Endothelial cell of umbilical vein (primary cell): ENCODE measurements around the gene SRD5A1. TPM values are rescaled to one million over a fixed set of nuclear protein-coding genes. Genes with fewer than 3 reads are reported as not detected.

Experiments
- BruUV-seq: library from RNA; stranded (reverse); fragments of 400-500 nt; replicated peaks from 2 replicates; lab custom pipeline; 2021; lab: Mats Ljungman, UMichigan
- CTCF ChIA-PET: fragments of 300-600, 350-600 bp; sonication (Branson Sonifier 250); formaldehyde crosslinking; loops from one replicate; lab custom pipeline; 2021; ENCODE audit warnings: antibody characterized with exemption, inconsistent platforms; lab: Charles Lee
- POLR2A ChIA-PET: fragments of 300-600, 350-600 bp; sonication (Branson Sonifier 250); formaldehyde crosslinking; loops from one replicate; lab custom pipeline; 2021; ENCODE audit warnings: antibody characterized with exemption, inconsistent platforms; lab: Charles Lee
- DNase-seq: peaks from one replicate; pipeline ENCODE4 v3.0.0-alpha.2; 2011; ENCODE audit warnings: low read depth, low spot score
- FAIRE-seq: peaks from 2 replicates; lab custom pipeline; 2011; peaks lifted over from hg19 to GRCh38; lab: Jason Lieb, UNC
- H2AFZ ChIP-seq: 2 replicates; pipeline ENCODE4 v1.6.0; 2012; ENCODE audit warnings: low read depth, low read length, control low read depth, inconsistent platforms
- H3K27ac ChIP-seq: 2 replicates; pipeline ENCODE4 v1.5.1; 2011; ENCODE audit warnings: low read depth, mild to moderate bottlenecking, control low read depth, low read length, moderate library complexity; ENCODE audit not compliant: insufficient read depth
- H3K27me3 ChIP-seq, 2 experiments: 2 replicates each; pipeline versions ENCODE4 v1.6.0 to v1.6.1; 2011; ENCODE audit warnings: low read length in 2 of 2, mixed read lengths in 1 of 2; ENCODE audit not compliant: control insufficient read depth in 2 of 2, insufficient read depth in 2 of 2
- H3K36me3 ChIP-seq, 2 experiments: 2 replicates in 1 of 2; 3 replicates in 1 of 2; pipeline ENCODE4 v1.5.1; 2011; ENCODE audit warnings: low read length in 2 of 2, mild to moderate bottlenecking in 1 of 2, moderate library complexity in 1 of 2; ENCODE audit not compliant: control insufficient read depth in 2 of 2, insufficient read depth in 2 of 2; ENCODE audit errors: extremely low read depth in 1 of 2
- H3K4me1 ChIP-seq: 3 replicates; pipeline ENCODE4 v1.5.1; 2011; ENCODE audit warnings: mild to moderate bottlenecking, low read length; ENCODE audit not compliant: control insufficient read depth, insufficient read depth; ENCODE audit errors: extremely low read depth
- H3K4me2 ChIP-seq: 2 replicates; pipeline ENCODE4 v1.6.1; 2011; ENCODE audit warnings: low read length, control low read depth, mixed read lengths; ENCODE audit not compliant: insufficient read depth
- H3K4me3 ChIP-seq, 3 experiments: fragments of 200-600 bp in 1 of 3; sonication (generic), shearing (Covaris generic) in 1 of 3; replicated peaks in 1 of 3; 2 replicates each; pipeline ENCODE4 v1.5.1; 2011 to 2016; ENCODE audit warnings: control low read depth in 3 of 3, low read length in 3 of 3, mild to moderate bottlenecking in 2 of 3, inconsistent platforms in 1 of 3, low read depth in 1 of 3, moderate library complexity in 1 of 3; ENCODE audit not compliant: insufficient read depth in 1 of 3
- H3K79me2 ChIP-seq: 2 replicates; pipeline ENCODE4 v1.6.0; 2012; ENCODE audit warnings: low read length, inconsistent platforms; ENCODE audit not compliant: control insufficient read depth, insufficient read depth
- H3K9ac ChIP-seq: replicated peaks from 2 replicates; pipeline ENCODE3; 2011; ENCODE audit warnings: low read length, control low read depth; ENCODE audit not compliant: insufficient read depth; ENCODE audit errors: extremely low read depth
- H3K9me1 ChIP-seq: replicated peaks from 3 replicates; pipeline ENCODE4 v1.6.0; 2011; ENCODE audit warnings: mild to moderate bottlenecking, low read length; ENCODE audit not compliant: control insufficient read depth, insufficient read depth; ENCODE audit errors: extremely low read depth
- H3K9me3 ChIP-seq: replicated peaks from 2 replicates; pipeline ENCODE4 v1.5.1; 2012; ENCODE audit warnings: low read length, inconsistent platforms; ENCODE audit not compliant: control insufficient read depth, insufficient read depth
- H4K20me1 ChIP-seq: replicated peaks from 2 replicates; pipeline ENCODE3; 2011; ENCODE audit warnings: mild to moderate bottlenecking, low read length; ENCODE audit not compliant: control insufficient read depth, insufficient read depth; ENCODE audit errors: extremely low read depth
- EZH2 ChIP-seq: IDR thresholded peaks from 2 replicates; pipeline ENCODE4 v1.6.1; 2012; ENCODE audit warnings: borderline replicate concordance, low read depth, mild to moderate bottlenecking, moderate library complexity, low read length, inconsistent platforms; ENCODE audit not compliant: severe bottlenecking
- FOS ChIP-seq: IDR thresholded peaks from 2 replicates; pipeline ENCODE4 v1.6.1; 2011; ENCODE audit warnings: mild to moderate bottlenecking, low read length, moderate library complexity, borderline replicate concordance; ENCODE audit not compliant: insufficient read depth
- GATA2 ChIP-seq: IDR thresholded peaks from 2 replicates; pipeline ENCODE4 v1.7.0; 2011; ENCODE audit warnings: low read depth, mild to moderate bottlenecking, moderate library complexity, mixed read lengths, low read length; ENCODE audit not compliant: insufficient read length, insufficient read depth
- JUN ChIP-seq: IDR thresholded peaks from 2 replicates; pipeline ENCODE4 v1.6.1; 2011; ENCODE audit warnings: borderline replicate concordance, low read depth; ENCODE audit not compliant: insufficient read length, insufficient read depth
- MYC ChIP-seq: IDR thresholded peaks from one replicate; pipeline ENCODE4 v1.6.1; 2011; ENCODE audit warnings: mild to moderate bottlenecking, low read depth, low read length
- POLR2A ChIP-seq: IDR thresholded peaks from 2 replicates; pipeline ENCODE4 v1.6.1; 2012; ENCODE audit warnings: low read depth, mild to moderate bottlenecking, control low read depth, low read length
- POLR2AphosphoS5 ChIP-seq: IDR thresholded peaks from 2 replicates; pipeline ENCODE4 v1.6.1; 2012; ENCODE audit warnings: low read depth, mild to moderate bottlenecking, control low read depth, low read length, moderate library complexity; ENCODE audit not compliant: insufficient read depth
- dilution Hi-C: fragments of 300-500 bp; cut with MboI; formaldehyde crosslinking; loops from one replicate; pipeline ENCODE4 v1.15.0; 2019; ENCODE audit warnings: low sequenced_read_pairs; ENCODE audit not compliant: extremely low pct_ligation_motif_present
- intact Hi-C: fragments of 100-400 bp; cut with micrococcal nuclease; formaldehyde crosslinking; loops from one replicate; pipeline ENCODE4 v1.10.0; 2022
- polyA plus RNA-seq, 4 experiments: library from polyadenylated mRNA; depleted of rRNA in 3 of 4; stranded (reverse) in 3 of 4; unstranded in 1 of 4; fragments of >200 nt; gene quantifications; 2 replicates each; pipeline versions ENCODE4 v1.2.1 to v1.2.3, GENCODE V29; 2011 to 2012; ENCODE audit warnings: missing spikeins in 1 of 4
- total RNA-seq: library from RNA; stranded (reverse); gene quantifications from 2 replicates; pipeline ENCODE4 v1.2.3, GENCODE V29; 2021
- TF ChIP-seq, protein P1 (sequence below), 2 donors: IDR thresholded peaks; 1 replicate in 1 of 2; 2 replicates in 1 of 2; pipeline ENCODE4 v1.5.1; 2011; ENCODE audit warnings: low read length in 2 of 2, mild to moderate bottlenecking in 2 of 2, moderate library complexity in 2 of 2, control low read depth in 1 of 2, inconsistent platforms in 1 of 2, low read depth in 1 of 2; ENCODE audit not compliant: insufficient read depth in 1 of 2; ENCODE audit errors: extremely low read depth in 1 of 2
- TF ChIP-seq, protein P2 (sequence below): IDR thresholded peaks from 2 replicates; pipeline ENCODE4 v1.6.1; 2011; ENCODE audit not compliant: insufficient read depth, insufficient read length

The SRD5A1 gene
- total and polyA plus RNA-seq, 2 donors (not counting 3 experiments of a cell fraction or from before 2014, with no cell fraction given), result 11.6 to 14.8 TPM

DNA sequence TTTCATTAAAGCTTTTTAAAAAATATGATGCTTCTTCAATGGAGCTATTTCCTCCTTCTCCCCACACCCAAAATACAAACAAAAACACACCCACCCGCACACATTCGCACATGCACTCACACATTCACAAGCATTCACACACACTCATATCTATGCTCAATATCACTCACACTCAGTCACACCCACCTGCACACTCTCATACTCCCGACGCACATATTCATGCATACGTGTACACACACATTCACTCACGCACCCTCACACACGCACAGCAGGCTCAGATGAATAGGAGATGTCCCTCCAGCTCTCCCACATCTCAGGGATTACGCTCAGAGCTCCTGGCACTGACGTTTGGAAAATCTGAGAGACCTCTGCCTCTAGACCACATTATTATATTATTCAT is 54.3 kb downstream of the SRD5A1 start:
- no peaks in the 10 kb centered on the region for H4K20me1 ChIP-seq
- intact Hi-C loops, result loop anchor here (2.0 kb wide), 1 partner anchor 25 kb away; the partner anchor contains the start of gene TENT4A
- H3K9ac ChIP-seq, result no peak overlapping the region
- H3K4me3 ChIP-seq, result no peak overlapping the region
- H3K4me1 ChIP-seq, result no peaks in the 10 kb centered on the region
- H3K27me3 ChIP-seq, result peaks cover 0 to 2% of the 10 kb centered on the region in 2 experiments
- H3K27ac ChIP-seq, result no peak overlapping the region
- dilution Hi-C loops, result no loop called here
- DNase-seq (no peak), FAIRE-seq (no peak)
- no peaks in the 10 kb centered on the region for H3K9me1 ChIP-seq
- no peaks in the 10 kb centered on the region for H3K36me3 ChIP-seq
- H3K4me2 ChIP-seq, result peak overlapping the region; percentile 96
- ChIA-PET POLR2A (no interaction called here), CTCF (interaction anchor here (0.9 to 2.1 kb wide), 4 partner anchors 8 to 58 kb away, joined by 3 to 8 read pairs (median 5); partner anchors contain the start of genes NSUN2 and SRD5A1)
- H2AFZ ChIP-seq, result no peak overlapping the region
- no TSS peak for BruUV-seq
- no peaks in the 10 kb centered on the region for H3K9me3 ChIP-seq
- H3K79me2 ChIP-seq, result no peaks in the 10 kb centered on the region
- TF ChIP-seq JUN, result no peak

DNA sequence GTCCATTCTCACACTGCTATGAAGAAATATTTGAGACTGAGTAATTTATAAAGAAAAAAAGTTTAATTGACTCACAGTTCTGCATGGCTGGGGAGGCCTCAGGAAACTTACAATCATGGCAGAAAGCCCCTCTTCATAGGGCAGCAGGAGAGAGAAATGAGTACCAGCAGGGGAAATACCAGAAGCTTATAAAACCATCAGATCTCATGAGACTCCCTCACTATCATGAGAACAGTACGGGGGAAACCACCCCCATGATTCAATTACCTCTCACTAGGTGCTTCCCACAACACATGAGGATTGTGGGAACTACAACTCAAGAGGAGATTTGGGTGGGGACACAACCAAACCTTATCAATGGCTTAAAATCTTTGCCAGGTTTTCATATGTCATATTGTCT is 59.7 kb downstream of the SRD5A1 start:
- ChIA-PET CTCF (no interaction called here), POLR2A (no interaction called here)
- Histone ChIP-seq H3K9ac (no peak overlapping the region), H3K27me3 (peaks cover 0 to 17% of the 10 kb centered on the region in 2 experiments), H3K4me1 (no peaks in the 10 kb centered on the region), H3K9me1 (no peaks in the 10 kb centered on the region), H3K79me2 (no peaks in the 10 kb centered on the region), H3K9me3 (no peaks in the 10 kb centered on the region), H4K20me1 (no peaks in the 10 kb centered on the region), H3K4me3 (no peak overlapping the region), H3K27ac (no peak overlapping the region), H3K36me3 (no peaks in the 10 kb centered on the region), H3K4me2 (no peak overlapping the region), H2AFZ (no peak overlapping the region)
- no peak for FAIRE-seq
- dilution Hi-C loops (no loop called here), intact Hi-C loops (no loop called here)
- TF ChIP-seq, protein P1, sequence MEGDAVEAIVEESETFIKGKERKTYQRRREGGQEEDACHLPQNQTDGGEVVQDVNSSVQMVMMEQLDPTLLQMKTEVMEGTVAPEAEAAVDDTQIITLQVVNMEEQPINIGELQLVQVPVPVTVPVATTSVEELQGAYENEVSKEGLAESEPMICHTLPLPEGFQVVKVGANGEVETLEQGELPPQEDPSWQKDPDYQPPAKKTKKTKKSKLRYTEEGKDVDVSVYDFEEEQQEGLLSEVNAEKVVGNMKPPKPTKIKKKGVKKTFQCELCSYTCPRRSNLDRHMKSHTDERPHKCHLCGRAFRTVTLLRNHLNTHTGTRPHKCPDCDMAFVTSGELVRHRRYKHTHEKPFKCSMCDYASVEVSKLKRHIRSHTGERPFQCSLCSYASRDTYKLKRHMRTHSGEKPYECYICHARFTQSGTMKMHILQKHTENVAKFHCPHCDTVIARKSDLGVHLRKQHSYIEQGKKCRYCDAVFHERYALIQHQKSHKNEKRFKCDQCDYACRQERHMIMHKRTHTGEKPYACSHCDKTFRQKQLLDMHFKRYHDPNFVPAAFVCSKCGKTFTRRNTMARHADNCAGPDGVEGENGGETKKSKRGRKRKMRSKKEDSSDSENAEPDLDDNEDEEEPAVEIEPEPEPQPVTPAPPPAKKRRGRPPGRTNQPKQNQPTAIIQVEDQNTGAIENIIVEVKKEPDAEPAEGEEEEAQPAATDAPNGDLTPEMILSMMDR (IDR thresholded peaks at IDR 0.05; ENCODE audit: extremely low read depth in 1 of 2, insufficient read depth in 1 of 2, low read depth in 1 of 2, low read length in 2 of 2), result no peak
- no peak for TF ChIP-seq POLR2AphosphoS5
- no peak for TF ChIP-seq EZH2
- TF ChIP-seq, protein P2, sequence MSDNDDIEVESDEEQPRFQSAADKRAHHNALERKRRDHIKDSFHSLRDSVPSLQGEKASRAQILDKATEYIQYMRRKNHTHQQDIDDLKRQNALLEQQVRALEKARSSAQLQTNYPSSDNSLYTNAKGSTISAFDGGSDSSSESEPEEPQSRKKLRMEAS, result no peak
- TF ChIP-seq JUN, result no peak
- TF ChIP-seq FOS, result no peak
- TF ChIP-seq GATA2, result no peak
- TF ChIP-seq POLR2A, result no peak
- TF ChIP-seq MYC, result no peak
- BruUV-seq, result no TSS peak
- no peak for DNase-seq
